Stimulated activated CD8-positive, alpha-beta memory T cell treated with anti-CD3 and anti-CD28 coated beads, Interleukin-7, amount 100 ng/mL, for 24 hours (primary cell): ENCODE data around the gene ST3GAL2.
"Not testable (repeated sequence)": the region's sequence is repeated elsewhere in the genome, so short reads cannot be mapped to it uniquely, and the experiment has no call there.

Source experiments
- DNase-seq: peaks from one replicate; pipeline ENCODE4 v3.0.0-alpha.2; 2020; ENCODE audit warnings: low read depth

The ST3GAL2 gene

DNA sequence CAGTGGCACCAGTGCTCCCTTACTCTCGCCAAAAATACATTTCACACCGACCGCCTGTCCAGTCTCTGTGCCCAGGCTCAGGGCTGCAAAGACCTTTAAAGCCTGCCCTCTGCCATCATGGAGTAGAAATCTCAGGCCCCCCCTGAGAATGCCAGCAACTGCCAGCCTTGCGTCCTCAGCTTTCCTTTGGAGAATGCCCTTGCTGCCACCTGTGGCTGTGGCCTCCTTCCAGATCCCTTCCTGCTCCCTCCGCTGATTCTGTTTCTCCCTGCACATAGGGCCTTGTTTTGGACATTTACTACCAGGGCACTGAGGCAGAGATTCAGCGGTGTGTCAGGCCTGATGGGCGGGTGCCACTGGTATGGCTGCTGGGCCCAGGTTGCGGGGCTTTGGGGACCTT is 28.7 kb upstream of the ST3GAL2 start:
- DNase-seq, result no peak

DNA sequence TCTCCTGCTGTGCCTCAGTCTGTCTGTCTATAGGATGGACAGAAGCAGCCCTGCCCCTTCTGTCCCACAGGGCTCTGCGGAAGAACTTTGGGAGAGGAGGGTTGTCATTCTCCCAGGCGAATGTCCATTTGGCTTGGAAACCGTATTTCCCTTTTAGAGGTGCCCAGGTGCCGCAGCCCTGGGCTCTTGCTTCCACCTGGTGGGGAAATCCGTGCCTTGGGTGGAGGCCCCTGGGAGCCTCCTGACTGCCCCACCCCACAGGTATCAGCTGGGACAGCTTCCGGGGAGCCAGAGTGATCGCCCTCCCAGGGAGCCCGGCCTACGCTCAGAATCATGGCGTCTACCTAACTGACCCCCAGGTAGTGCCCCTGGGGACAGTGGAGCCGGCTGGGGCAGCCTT is 28.2 kb upstream of the ST3GAL2 start:
- no peak for DNase-seq

DNA sequence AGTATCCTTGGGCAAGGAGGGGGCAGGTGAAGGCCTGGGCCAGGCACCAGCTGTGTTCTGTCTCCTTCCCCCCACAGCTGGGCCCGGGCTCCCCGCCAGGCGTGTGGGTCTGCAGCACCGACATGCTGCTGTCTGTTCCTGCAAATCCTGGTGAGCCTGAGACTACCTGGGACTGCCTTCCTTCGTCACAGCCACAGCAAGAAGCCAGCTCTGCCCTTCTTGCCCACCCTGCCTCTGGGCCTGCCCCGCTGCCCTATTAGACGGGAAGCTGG is 27.8 kb upstream of the ST3GAL2 start:
- DNase-seq, result no peak

DNA sequence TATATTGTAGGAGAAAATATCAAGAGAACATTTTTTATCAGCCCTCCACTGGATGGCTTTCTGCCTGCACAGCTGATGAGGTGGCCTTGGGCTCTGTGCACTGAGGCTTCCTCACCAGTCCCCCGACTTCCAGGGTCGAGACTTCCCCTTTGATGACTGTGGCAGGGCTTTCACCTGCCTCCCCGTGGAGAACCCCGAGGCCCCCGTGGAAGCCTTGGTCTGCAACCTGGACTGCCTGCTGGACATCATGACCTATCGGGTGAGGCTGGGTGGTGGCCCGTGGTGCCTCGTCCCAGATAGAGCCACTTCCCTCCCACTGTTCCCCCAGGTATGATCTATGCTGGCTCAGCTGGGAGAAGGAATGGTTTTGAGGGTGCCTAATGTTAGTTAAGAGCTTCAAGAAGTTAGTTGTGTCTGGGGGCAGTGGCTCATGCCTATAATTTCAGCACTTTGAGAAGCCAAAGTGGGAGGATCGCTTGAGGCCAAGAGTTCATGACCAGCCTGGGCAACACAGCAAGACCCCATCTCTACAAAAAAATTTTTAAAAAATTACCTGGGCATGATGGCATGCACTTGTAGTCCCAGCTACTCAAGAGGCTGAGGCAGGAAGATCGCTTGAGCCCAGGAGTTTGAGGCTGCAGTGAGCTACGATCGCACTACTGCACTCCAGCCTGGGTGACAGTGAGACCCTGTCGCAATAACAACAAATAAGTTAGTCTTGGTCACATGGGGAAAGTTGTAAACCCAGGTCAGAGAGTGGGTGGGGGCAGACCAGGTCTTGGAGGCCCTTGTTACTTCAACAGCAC is 27.3 kb upstream of the ST3GAL2 start:
- no peak for DNase-seq

DNA sequence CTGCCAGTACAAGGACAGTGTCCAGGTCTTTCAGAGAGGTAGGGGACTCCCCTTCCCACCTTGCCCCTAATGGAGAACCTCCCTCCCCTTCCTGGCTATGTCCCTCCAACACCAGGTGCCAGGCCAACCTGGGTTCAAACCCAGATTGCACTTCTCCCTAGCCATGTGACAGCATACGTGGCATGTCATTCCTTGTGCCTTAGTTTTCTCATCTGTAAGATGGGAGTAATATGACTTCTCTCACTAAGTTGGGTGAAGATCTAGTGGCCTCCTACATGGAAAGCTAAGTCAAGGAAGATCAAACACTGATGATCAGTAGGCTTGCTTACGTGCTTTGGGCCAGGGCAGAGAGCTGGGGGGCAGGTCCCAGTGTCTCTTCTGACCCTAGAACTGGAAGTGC is 24.3 kb upstream of the ST3GAL2 start:
- no peak for DNase-seq

DNA sequence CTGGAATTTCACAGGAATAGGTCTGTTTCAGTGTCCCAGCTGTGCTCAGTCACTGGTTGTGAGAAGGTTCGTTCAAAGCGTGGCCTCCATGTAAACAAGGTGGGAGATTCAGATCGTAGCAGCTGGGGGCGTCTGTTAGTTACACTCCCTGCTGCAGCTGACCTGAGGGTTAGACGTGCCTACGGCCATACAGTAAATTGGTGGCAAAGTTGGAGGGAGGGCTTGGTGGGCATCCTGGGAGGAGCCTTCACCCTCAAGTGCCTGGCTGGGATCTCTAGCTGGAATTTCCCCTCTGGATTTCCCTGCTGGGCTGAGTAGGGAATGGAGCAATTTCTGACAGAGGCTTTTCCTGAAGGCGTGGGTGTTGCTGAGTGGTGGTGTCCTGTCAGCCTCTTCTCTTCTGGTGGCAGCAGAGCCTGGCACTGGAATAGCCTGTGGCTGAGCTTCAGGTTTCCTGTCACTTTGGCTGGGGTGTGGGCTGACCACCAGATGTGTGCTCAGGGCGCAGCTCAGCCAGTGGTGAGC is 21.9 kb upstream of the ST3GAL2 start:
- DNase-seq, result no peak

DNA sequence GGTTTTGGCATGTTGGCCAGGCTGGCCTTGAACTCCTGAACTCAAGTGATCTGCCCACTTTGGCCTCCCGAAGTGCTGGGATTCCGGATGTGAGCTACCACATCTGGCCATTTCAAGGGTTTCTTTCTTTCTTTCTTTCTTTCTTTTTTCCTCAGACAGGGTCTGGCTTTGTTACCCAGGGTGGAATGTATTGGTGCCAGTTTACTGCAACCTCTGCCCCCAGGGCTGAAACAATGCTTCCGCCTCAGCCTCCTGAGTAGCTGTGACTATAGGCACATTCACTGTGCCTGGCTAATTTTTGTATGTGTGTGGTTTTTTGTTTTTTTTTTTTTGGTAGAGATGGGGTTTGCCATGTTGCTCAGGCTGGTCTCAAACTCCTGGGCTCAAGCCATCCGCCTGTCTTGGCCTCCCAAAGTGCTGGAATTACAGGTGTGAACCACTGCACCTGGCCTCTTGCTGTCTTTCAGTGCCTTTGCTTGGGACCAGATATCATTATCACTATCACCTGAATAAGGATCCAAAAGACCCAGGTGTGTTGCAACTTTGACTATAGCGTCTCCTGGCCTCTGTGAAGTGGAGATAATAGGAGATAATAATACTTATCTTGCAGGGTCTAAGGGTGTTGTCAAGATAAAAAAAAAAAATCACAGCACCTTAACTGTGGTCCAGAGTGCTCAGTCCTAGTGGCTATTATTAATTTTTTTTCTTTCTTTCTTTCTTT is 18.7 kb upstream of the ST3GAL2 start:
- no peak for DNase-seq

DNA sequence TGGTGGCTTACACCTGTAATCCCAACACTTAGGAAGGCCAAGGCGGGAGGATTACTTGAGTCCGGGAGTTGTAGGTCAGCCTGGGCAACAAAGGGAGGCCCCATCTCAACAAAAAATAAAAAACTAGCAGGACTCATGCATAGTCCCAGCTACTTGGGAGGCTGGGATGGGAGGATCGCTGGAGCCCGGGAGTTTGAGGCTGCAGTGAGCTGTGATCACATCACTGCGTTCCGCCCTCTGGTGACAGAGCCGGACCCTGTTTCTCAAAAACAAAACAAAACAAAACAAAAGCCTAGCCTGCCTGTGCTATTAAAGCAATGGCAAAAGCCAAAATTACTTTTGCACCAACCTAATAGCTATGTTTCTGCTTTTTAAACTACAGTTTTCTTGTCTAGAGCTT is 17.0 kb upstream of the ST3GAL2 start:
- no peak for DNase-seq

DNA sequence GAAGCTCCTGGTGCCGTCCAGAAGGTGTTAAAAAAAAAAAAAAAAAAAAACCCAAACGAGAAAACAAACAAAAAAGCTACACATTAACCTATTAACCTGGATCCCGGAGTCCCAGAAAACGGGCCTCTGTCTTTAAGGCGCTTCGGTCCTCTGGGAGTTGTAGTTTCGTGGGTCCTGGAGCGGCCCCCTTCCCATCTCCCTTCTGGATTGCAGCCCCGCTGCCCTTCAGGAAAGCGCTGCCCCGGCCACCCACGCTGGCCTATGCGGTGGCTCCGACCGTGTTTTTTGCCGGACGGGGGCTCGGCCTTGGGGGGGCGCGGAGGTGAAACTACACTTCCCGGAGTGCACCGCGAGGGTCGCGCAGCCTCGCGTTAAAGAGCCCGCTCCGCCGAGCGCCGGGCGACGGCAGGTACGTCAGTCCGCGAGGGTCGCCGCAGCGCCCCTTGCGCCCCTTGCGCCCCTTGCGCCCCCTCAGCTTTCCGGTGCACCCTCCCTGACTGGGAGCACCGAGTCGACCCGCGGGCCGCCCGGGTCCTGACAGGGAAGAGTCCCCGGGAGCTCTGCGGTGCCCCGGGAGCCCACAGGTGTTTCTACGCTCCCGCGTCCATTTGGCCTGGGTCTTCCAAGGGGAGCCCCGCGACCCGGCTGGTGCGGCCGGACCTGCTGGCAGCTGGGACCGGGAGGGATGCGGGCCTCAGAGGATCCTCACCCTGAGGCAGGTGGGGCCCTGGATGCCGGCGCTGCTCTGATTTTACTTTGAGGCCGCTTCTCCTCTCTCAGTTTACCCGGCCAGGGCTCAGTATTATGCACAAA is 15.5 kb upstream of the ST3GAL2 start, which contains the start of gene FCSK:
FCSK (plus strand) TSS at position 374 of the 813 bp plus-strand sequence. CDS start 8,596 bp downstream, outside the sequence.
- DNase-seq, result peak; percentile 40

DNA sequence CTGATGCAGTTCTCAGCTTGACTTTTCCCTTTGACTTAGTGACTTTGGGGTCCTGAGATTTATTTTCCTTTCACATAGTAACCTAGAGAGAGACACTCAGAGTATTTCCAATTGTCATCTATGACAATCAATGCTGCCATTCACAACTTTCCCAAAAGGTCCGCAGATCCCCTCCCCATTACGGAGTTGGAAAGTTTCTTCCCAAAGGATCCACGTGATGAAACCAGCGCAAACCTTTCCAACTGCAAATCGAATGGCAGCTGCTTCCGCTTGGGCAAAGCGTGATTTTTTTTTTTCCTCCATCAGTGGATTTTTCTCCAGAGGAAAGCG is 15.0 kb upstream of the ST3GAL2 start:
- no peak for DNase-seq

DNA sequence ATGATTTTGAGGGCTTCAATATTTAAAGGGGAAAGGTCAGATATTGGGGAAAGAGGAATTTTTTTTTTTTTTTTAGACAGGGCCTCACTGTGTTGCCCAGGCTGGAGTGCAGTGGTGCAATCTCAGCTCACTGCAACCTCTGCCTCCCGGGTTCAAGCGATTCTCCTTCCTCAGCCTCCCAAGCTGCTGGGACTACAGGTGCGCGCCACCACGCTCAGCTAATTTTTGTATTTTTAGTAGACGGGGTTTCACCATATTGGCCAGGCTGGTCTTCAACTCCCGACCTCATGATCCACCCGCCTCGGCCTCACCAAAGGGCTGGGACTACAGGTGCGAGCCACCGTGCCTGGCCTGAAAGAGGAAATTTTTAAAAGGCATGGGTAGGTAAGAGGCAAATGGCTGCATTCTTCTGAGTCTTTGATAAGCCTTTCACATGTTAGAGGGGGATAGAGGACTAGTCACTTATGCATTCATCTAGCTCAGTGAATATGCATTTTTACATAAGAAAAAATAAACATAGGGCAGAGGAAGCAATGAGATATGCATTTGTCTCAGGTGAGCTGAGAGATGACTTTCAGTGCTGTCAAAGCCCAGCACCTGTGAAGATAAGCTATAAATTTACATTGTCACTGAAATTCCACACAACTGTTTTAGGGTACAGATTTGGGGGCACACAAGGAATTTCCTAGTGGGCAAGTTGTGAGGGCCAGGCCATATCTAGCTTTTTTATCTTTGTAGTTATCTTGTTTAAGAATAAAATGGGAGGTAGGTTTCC is 14.4 kb upstream of the ST3GAL2 start:
- no peak for DNase-seq

DNA sequence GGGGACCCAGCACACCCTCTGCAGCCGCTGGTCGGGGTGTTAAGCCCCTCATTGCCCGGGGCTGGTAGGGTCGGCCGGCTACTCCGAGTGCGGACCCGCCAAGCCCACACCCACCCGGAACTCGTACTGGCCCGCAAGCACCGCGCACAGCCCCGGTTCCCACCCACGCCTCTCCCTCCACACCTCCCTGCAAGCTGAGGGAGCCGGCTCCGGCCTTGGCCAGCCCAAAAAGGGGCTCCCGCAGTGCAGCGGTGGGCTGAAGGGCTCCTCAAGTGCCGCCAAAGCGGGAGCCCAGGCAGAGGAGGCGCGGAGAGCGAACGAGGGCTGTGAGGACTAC is 12.1 kb upstream of the ST3GAL2 start:
- DNase-seq, result not testable (repeated sequence)

DNA sequence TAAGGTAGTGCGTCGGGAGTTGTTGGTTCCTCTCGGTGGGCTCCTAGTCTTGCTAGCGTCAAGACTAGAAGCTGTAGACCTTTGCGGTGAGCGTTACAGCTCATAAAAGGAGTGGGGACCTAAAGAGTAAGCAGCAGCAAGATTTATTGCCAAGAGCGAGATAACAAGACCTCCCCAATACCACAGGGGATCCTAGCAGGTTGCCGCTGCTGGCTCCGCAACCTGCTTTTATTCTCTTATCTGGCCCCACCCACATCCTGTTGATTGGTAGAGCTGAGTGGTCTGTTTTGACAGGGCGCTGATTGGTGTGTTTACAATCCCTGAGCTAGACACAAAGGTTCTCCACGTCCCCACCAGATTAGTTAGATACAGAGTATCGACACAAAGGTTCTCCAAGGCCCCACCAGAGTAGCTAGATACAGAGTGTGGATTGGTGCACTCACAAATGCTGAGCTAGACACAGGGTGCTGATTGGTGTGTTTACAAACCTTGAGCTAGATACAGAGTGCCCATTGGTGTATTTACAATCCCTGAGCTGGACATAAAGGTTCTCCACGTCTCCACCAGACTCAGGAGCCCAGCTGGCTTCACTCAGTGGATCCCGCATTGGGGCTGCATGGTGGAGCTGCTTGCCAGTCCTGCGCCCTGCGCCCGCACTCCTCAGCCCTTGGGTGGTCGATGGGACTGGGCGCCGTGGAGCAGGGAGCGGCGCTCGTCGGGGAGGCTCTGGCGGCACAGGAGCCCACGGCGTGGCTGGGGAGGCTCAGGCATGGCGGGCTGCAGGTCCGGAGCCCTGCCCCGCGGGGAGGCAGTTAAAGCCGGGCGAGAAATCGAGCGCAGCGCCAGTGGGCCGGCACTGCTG is 11.5 kb upstream of the ST3GAL2 start:
- DNase-seq, result not testable (repeated sequence)

DNA sequence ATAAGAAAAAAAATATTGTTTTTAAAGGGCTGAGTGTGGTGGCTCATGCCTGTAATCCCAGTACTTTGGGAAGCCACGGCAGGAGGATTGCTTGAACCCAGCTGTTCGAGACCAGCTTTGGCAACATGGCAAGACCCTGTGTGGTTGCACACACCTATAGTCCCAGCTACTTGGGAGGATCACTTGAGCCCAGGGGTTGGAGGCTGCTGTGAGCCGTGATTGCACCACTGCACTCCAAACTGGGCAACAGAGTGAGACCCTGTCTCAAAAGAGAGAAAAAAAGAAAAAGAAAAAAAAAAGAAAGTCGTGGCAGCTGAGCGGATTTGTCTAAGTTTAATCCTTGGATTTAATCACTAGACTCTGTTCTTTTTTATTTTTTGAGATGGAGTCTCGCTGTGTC is 9.2 kb upstream of the ST3GAL2 start:
- DNase-seq, result no peak

DNA sequence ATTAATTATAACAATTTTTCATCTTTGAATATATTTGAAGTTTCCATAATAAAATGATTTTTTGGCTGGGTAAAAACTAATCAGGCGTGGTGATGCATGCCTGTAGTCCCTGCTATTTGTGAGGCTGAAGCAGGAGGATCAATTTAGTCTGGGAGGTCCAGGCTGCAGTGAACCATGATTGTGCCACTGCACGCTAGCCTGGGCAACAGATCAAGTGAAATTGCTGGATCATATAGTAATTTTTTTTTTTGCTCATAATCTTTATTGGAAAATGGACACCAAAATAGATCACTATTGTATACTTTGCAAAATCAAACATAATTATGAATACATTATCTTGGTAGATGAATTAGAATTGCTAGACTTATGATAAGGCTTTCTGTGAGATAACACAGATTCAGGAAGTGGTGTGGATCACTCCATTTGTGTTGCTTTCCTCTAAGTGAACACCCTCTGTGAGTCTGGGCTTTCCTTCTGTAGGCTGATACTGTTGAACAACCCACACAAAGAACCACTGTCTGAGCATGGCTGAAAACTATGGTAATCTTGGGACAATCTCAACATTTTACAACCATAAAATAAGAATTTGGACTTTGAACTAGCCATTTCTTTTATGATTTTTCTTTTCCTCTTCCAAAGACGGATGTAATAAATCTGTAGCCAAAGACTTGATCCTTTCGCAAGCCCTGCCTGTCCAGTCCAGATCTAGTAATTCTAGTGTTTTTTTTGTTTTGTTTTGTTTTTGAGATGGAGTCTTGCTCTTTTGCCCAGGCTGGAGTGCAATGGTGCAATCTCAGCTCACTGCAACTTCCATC is 5.6 kb upstream of the ST3GAL2 start:
- no peak for DNase-seq

DNA sequence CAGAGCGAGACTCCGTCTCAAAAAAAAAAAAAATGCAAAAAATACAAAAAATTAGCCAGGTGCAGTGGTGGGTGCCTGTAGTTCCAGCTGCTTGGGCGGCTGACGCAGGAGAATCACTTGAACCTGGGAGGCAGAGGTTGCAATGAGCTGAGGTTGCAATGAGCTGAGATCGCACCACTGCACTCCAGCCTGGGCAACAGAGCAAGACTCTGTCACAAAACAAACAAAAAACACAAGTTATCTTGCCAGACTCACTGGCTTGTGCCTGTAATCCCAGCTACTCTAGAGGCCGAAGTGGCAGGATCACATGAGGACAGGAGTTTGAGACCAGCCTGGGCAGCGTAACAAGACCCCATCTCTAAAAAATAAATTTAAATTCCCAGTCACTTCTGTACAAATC is 3.4 kb upstream of the ST3GAL2 start:
- DNase-seq, result no peak

DNA sequence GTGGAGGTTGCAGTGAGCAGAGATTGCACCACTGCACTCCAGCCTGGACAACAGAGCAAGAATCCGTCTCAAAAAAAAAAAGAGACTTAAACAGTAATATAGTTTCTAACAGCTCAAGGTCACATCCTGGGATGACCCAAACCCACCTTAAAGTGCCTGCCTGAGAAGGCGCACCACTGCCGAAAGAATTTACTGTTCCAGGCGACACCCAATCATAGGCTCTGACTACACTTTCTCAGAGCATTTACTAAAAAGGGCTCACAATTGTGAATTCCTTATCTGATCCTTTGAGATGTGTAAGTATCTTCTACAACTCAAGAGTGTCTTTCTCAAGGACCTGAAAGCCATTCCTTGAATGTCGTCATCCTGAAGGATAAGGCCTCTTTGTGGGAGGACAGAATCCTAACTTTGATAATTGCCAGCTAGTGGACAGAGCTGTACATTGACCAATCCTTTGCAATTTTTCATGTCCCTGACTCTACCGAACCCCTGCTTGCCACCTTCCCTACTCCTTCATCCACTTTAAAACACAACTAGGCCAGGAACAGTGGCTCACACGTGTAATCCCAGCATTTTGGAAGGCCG is 2.6 kb upstream of the ST3GAL2 start:
- no peak for DNase-seq

DNA sequence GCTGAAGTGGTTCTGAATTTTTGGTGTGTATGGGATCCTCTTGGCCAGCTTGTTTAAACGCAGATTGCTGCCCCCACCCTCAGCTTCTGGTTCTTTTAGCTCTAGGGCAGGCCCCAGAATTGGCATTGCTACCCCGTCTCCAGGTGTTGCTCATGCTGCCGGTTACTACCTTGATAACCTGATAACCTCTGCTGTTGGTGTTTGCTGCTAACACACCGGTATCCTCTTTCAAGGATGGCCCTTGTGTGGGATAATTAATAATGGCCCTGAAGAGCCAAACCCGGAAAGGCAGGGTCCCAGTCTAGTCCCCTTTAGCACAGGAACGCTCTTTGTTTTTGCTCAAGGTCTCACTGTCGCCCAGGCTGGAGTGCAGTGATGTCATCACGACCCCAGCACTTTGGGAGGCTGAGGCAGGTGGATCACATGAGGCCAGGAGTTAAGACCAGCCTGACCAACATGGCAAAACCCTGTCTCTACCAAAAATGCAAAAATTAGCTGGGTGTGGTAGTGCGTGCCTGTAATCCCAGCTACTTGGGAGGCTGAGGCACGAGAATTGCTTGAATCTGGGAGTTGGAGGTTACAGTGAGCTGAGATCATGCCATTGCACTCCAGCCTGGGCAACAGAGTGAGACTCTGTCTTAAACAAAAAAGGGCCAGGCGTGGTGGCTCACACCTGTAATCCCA is 1.3 kb upstream of the ST3GAL2 start:
- no peak for DNase-seq

DNA sequence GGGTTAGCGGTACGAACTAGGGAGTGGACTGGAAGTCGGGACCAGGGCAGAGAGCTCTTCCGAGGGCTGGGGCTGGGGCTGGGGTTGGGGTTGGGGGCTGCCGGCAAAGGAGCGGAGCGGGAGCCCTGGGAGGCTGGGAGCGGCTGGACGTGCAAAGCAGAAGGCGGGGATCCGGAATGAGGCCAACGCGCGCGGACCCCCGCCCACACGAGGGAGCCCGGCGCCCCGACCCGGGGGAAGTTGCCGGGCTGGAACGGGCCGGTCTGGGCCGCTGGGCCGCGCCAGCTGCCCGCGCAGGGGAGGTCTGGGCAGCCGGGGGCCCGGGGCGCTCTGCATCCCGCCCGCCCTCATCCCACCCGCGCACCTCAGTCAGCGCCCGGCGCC is 323 bp downstream of the ST3GAL2 start:
- no peak for DNase-seq
